ENCODE results near the gene SERTAD4. TPM values are rescaled to one million over a fixed set of nuclear protein-coding genes. Genes with fewer than 3 reads are reported as not detected.

The SERTAD4 gene
- total and polyA plus RNA-seq, 4 donors = 3.7 to 14.6 (median 4.4) TPM

DNA sequence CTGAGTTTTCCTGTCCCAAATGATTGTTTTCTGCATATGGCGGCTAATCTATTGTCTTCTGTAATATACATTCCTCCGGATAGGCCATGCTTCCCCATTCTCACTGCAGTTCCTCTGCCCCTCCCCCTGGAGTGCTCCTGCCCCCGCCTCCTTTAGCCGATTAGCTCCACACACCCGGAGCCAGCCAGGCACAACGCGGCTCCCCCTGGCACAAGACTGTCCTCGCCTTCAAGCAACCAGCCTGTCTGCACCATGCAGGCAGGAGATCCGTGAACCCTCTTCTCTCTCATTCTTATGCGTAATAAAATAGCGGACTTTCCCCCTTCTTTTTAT is 18.0 kb downstream of the SERTAD4 start:
- ATAC-seq (ENCODE audit: low FRiP score) = peak; percentile 42
- peak overlapping the region in 1 of 2 donors; percentile 58 for H3K4me3 ChIP-seq (ENCODE audit: low read length in 2 of 2)
- no peaks in the 10 kb centered on the region for H3K27me3 ChIP-seq (ENCODE audit: control insufficient read depth in 1 of 2, insufficient read depth in 2 of 2, low read length in 1 of 2)
- H3K27ac ChIP-seq (ENCODE audit: low read depth in 1 of 2, low read length in 2 of 2) = no peak overlapping the region
- no peaks in the 10 kb centered on the region for H3K9me3 ChIP-seq (ENCODE audit: control insufficient read depth, low read length)
- DNase-seq = peak; percentile 68 to 84
- no peaks in the 10 kb centered on the region for H3K4me1 ChIP-seq (ENCODE audit: control insufficient read depth in 1 of 2, insufficient read depth in 2 of 2, low read length in 2 of 2)
- H3K36me3 ChIP-seq (ENCODE audit: control insufficient read depth in 1 of 2, insufficient read depth in 2 of 2, low read length in 1 of 2) = no peaks in the 10 kb centered on the region
- intact Hi-C loops (cut with DNase I) = loop anchor here in 1 of 2 donors (5.0 kb wide), 1 partner anchor 42 kb away; no protein-coding TSS in a partner anchor
- 12 to 13% methylated on average over 11 of the region's 11 CpGs for WGBS, 2 donors

DNA sequence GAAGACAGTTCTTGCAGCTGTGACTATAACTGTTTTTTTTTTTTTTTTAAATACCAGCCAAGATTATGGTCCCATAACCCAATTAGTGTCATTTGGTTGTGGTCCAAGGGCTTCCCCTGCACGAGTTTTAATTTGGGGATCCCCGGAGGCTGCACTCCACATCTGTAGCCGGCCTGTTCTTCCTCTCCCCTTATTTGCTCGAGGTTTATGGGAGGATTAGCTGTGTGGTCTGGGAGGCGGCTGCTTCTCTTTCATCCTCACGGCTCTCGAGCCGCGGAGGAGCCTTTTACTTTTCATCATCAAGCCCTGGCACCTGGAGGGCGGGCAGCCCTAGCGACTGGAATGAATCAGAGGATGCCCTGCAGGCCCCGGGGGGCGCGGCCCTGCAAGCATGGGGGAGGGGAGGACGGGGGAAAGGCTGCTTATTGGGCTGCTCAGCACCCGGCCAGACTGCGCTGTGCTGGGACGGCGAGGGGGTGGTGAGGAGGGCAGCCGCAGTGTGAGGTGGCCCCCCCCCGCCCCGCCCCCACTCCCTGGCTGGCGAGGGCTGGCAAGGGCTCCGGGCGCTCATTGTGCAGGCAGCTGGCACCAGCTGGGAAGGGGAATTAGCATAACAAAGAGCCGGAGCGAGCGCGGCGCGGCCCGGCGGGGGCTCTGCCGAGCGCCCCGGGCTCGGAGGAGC is 18.5 kb downstream of the SERTAD4 start:
- Histone ChIP-seq H3K27me3 (ENCODE audit: control insufficient read depth in 1 of 2, insufficient read depth in 2 of 2, low read length in 1 of 2) (no peaks in the 10 kb centered on the region), H3K36me3 (ENCODE audit: control insufficient read depth in 1 of 2, insufficient read depth in 2 of 2, low read length in 1 of 2) (no peaks in the 10 kb centered on the region), H3K4me3 (ENCODE audit: low read length in 2 of 2) (peak overlapping the region; percentile 35 to 58), H3K4me1 (ENCODE audit: control insufficient read depth in 1 of 2, insufficient read depth in 2 of 2, low read length in 2 of 2) (no peaks in the 10 kb centered on the region), H3K27ac (ENCODE audit: low read depth in 1 of 2, low read length in 2 of 2) (no peak overlapping the region), H3K9me3 (ENCODE audit: control insufficient read depth, low read length) (no peaks in the 10 kb centered on the region)
- ATAC-seq (ENCODE audit: low FRiP score) (peak; percentile 58), DNase-seq (peak; percentile 81 to 83)
- intact Hi-C loops (cut with DNase I) = loop anchor here in 1 of 2 donors (5.0 kb wide), 1 partner anchor 41 kb away; no protein-coding TSS in a partner anchor
- WGBS, 2 donors = 0 to 1% methylated on average over 25 to 37 of the region's 37 CpGs

DNA sequence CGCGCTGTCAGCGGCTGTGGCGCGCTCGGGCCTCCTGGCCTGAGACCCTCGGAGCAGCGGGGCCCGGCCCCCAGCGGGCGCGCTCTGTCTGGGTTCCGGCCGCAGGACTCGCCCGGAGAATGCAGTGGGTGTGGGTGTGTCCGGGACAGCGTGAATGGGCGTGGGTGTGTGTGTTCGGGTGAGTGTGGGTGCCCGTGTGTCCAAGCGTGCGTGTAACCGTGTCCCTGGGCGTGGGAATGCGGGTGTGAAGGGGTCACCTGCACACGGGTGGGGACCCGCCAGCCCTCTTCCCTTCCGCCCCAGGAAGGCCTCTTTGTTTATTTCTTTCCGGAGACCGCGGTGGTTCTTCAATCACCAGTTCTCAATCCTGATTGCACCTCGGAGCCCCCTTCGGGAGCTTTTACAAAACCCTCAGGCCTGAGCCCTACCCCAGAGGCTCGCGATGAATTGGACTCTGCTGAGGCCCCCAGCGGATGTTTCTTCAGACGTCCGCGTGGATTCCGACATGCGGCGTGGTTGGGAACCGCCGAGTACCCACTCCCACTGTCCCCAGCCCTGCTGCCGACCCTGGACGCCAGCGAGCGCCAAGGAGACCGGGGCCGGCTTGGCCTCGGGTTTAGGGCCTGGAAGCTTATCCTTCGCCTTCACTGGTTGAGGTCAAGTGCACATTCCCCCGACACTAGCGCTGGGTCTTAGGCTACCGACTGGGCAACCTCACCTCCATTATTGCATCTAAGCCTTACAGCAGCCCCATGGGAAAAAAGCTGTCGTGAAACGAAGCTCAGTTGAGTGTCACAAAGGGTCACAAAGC is 19.3 kb downstream of the SERTAD4 start:
- no peaks in the 10 kb centered on the region for H3K36me3 ChIP-seq (ENCODE audit: control insufficient read depth in 1 of 2, insufficient read depth in 2 of 2, low read length in 1 of 2)
- H3K9me3 ChIP-seq (ENCODE audit: control insufficient read depth, low read length) = no peaks in the 10 kb centered on the region
- intact Hi-C loops (cut with DNase I) = loop anchor here in 1 of 2 donors (5.0 kb wide), 1 partner anchor 40 kb away; no protein-coding TSS in a partner anchor
- WGBS, 2 donors = 36 to 39% methylated on average over 58 of the region's 58 CpGs
- H3K27ac ChIP-seq (ENCODE audit: low read depth in 1 of 2, low read length in 2 of 2) = no peak overlapping the region
- DNase-seq (peak in 1 of 2 donors; percentile 78), ATAC-seq (ENCODE audit: low FRiP score) (peak; percentile 33)
- peak overlapping the region; percentile 35 to 58 for H3K4me3 ChIP-seq (ENCODE audit: low read length in 2 of 2)
- no peaks in the 10 kb centered on the region for H3K4me1 ChIP-seq (ENCODE audit: control insufficient read depth in 1 of 2, insufficient read depth in 2 of 2, low read length in 2 of 2)
- H3K27me3 ChIP-seq (ENCODE audit: control insufficient read depth in 1 of 2, insufficient read depth in 2 of 2, low read length in 1 of 2) = no peaks in the 10 kb centered on the region

DNA sequence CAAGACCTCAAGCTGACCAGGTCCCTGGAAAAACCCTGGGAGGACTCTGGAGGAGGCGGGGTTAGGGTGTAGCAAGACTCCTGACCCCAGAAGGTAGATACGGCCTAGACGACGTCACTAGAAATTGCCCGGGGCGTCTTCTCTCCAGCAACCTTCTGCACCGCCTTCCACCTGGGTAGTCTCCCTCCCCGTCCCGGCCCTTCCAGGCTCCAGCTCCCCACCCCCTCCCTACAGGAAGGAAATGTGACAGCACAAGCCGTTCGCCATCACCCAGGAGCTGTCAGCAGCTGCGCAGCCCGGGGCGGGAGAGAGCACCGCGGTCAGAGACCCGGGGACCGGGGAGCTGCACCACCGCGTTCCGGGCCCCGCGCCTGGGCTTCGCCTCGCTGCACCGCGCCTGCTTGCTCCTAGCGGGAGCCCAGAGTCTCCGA is 20.0 kb downstream of the SERTAD4 start:
- intact Hi-C loops (cut with DNase I) = loop anchor here in 1 of 2 donors (5.0 kb wide), 1 partner anchor 40 kb away; no protein-coding TSS in a partner anchor
- no peak for DNase-seq
- Histone ChIP-seq H3K4me3 (ENCODE audit: low read length in 2 of 2) (no peak overlapping the region), H3K36me3 (ENCODE audit: control insufficient read depth in 1 of 2, insufficient read depth in 2 of 2, low read length in 1 of 2) (no peaks in the 10 kb centered on the region), H3K27me3 (ENCODE audit: control insufficient read depth in 1 of 2, insufficient read depth in 2 of 2, low read length in 1 of 2) (no peaks in the 10 kb centered on the region), H3K27ac (ENCODE audit: low read depth in 1 of 2, low read length in 2 of 2) (no peak overlapping the region), H3K9me3 (ENCODE audit: control insufficient read depth, low read length) (no peaks in the 10 kb centered on the region), H3K4me1 (ENCODE audit: control insufficient read depth in 1 of 2, insufficient read depth in 2 of 2, low read length in 2 of 2) (no peaks in the 10 kb centered on the region)
- ATAC-seq (ENCODE audit: low FRiP score) = no peak
- WGBS, 2 donors = 92 to 93% methylated on average over 29 of the region's 29 CpGs

DNA sequence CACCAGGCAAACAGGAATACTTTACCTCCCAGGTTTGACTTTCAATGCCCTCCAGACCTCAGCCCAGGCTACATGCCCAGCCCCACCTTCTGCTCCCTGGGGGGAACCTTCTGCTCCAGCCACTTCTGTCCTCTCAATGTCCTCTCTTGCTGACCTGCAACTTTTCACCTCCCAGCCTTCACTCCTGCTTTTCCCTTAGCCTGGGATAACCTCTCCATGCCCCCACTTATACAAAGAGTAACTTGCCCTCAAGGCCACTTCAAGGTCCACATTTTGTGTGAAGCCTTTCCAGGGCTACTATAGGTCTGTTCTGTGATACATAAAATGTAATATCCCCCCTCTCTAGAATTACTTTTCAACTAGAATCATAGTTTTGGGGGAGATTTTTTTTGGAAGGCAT is 21.7 kb downstream of the SERTAD4 start:
- no peaks in the 10 kb centered on the region for H3K9me3 ChIP-seq (ENCODE audit: control insufficient read depth, low read length)
- DNase-seq (no peak), ATAC-seq (ENCODE audit: low FRiP score) (no peak)
- H3K27me3 ChIP-seq (ENCODE audit: control insufficient read depth in 1 of 2, insufficient read depth in 2 of 2, low read length in 1 of 2) = no peaks in the 10 kb centered on the region
- no peak overlapping the region for H3K27ac ChIP-seq (ENCODE audit: low read depth in 1 of 2, low read length in 2 of 2)
- H3K36me3 ChIP-seq (ENCODE audit: control insufficient read depth in 1 of 2, insufficient read depth in 2 of 2, low read length in 1 of 2) = no peaks in the 10 kb centered on the region
- H3K4me3 ChIP-seq (ENCODE audit: low read length in 2 of 2) = no peak overlapping the region
- intact Hi-C loops (cut with DNase I) = loop anchor here in 1 of 2 donors (5.0 kb wide), 1 partner anchor 38 kb away; no protein-coding TSS in a partner anchor
- peaks cover 0 to 3% of the 10 kb centered on the region in 2 donors for H3K4me1 ChIP-seq (ENCODE audit: control insufficient read depth in 1 of 2, insufficient read depth in 2 of 2, low read length in 2 of 2)

DNA sequence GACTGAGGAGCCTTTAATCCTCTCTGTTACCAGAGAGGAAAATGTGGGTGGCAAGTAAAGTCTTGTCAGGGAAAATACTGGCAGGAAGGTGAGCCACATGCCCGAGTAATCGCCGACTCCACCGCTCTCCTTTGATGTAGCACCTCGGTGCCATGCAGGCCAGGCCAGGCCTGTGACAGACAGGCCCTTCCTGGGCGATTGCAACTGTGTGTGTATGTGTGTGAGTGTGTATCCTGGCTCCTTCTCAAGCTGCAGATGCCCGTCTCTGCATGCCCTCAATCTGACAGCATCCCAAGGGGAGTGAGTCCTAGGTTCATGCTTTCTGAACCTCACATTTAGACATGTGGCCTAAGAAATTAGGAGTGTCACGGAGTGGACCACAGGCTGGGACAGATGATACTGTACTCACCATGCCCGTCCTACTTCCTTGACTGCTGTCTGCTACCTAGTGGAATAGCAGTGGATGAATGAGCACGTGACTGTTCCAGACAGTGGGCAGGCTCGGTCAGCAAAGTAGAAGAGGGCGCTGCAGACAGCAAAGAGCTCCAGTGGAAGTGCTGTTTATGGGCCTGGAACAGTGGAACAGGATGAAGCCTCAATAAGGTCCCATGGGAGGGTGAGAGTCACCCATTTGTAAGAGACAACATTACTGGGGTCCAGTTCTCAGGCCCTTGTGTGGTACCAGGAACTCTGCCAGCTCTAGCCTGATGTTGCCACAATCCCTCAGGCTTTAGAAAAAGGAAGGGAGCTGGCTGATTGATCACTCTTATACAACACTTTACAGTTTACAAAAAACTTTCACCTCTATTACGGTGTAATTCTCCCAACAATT is 25.3 kb downstream of the SERTAD4 start:
- DNase-seq (no peak), ATAC-seq (ENCODE audit: low FRiP score) (peak; percentile 36)
- H3K36me3 ChIP-seq (ENCODE audit: control insufficient read depth in 1 of 2, insufficient read depth in 2 of 2, low read length in 1 of 2) = no peaks in the 10 kb centered on the region
- no peaks in the 10 kb centered on the region for H3K9me3 ChIP-seq (ENCODE audit: control insufficient read depth, low read length)
- H3K27me3 ChIP-seq (ENCODE audit: control insufficient read depth in 1 of 2, insufficient read depth in 2 of 2, low read length in 1 of 2) = no peaks in the 10 kb centered on the region
- H3K4me3 ChIP-seq (ENCODE audit: low read length in 2 of 2) = no peak overlapping the region
- H3K4me1 ChIP-seq (ENCODE audit: control insufficient read depth in 1 of 2, insufficient read depth in 2 of 2, low read length in 2 of 2) = peaks cover 0 to 3% of the 10 kb centered on the region in 2 donors
- H3K27ac ChIP-seq (ENCODE audit: low read depth in 1 of 2, low read length in 2 of 2) = peak overlapping the region; percentile 6 to 23
- intact Hi-C loops (cut with DNase I) = no loop called here
- 27 to 31% methylated on average over 13 of the region's 13 CpGs for WGBS, 2 donors

DNA sequence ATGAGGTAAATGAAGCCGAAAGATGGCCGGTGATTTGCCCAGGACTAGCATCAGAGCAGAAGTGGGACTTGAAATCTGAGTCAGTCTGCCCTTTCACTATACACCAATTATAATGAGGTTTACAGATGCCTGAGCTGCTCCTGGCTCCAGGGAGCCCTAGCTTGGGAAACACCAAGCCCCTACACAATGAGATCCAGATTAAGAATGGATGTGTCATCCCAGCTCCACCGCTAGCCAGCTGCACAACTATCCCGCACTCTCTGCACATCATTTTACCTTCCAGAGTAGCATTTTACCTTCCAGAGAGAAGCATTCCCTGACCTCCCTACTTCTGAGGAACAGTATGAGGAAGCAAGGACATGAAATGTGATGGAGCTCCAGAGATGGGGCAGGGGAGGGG is 27.0 kb downstream of the SERTAD4 start:
- Histone ChIP-seq H3K4me3 (ENCODE audit: low read length in 2 of 2) (no peak overlapping the region), H3K4me1 (ENCODE audit: control insufficient read depth in 1 of 2, insufficient read depth in 2 of 2, low read length in 2 of 2) (peaks cover 0 to 4% of the 10 kb centered on the region in 2 donors), H3K27ac (ENCODE audit: low read depth in 1 of 2, low read length in 2 of 2) (no peak overlapping the region), H3K36me3 (ENCODE audit: control insufficient read depth in 1 of 2, insufficient read depth in 2 of 2, low read length in 1 of 2) (no peaks in the 10 kb centered on the region), H3K9me3 (ENCODE audit: control insufficient read depth, low read length) (no peaks in the 10 kb centered on the region), H3K27me3 (ENCODE audit: control insufficient read depth in 1 of 2, insufficient read depth in 2 of 2, low read length in 1 of 2) (no peaks in the 10 kb centered on the region)
- DNase-seq (no peak), ATAC-seq (ENCODE audit: low FRiP score) (no peak)
- intact Hi-C loops (cut with DNase I) = no loop called here
- 87 to 100% methylated on average over 4 of the region's 4 CpGs for WGBS, 2 donors

DNA sequence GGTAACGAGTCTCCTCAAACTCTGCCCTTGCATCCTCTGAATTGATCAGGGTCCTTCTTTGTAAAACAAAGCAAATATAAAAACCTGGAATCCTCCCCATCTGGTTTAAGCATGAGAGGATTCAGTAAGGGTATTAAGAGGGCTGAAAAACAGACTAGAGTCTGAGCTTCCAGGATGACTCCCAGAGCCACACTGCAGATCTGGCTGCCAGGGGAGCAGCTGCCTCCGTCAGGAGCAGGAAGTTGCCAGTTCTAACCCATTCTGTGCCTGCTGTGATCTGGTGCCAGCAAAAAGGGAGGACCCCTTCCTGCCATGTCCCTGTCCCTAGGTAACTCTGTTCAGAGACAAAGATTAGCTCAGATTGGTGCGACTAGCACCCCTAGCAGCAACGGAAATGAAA is 27.5 kb downstream of the SERTAD4 start:
- no peak overlapping the region for H3K27ac ChIP-seq (ENCODE audit: low read depth in 1 of 2, low read length in 2 of 2)

More for the DNA sequence above, 27.5 kb downstream of the SERTAD4 start:
- no peaks in the 10 kb centered on the region for H3K27me3 ChIP-seq (ENCODE audit: control insufficient read depth in 1 of 2, insufficient read depth in 2 of 2, low read length in 1 of 2)
- no peaks in the 10 kb centered on the region for H3K9me3 ChIP-seq (ENCODE audit: control insufficient read depth, low read length)
- DNase-seq (no peak), ATAC-seq (ENCODE audit: low FRiP score) (no peak)
- intact Hi-C loops (cut with DNase I) = no loop called here
- WGBS, 2 donors = 66 to 69% methylated on average over 4 of the region's 4 CpGs
- H3K4me3 ChIP-seq (ENCODE audit: low read length in 2 of 2) = no peak overlapping the region
- no peaks in the 10 kb centered on the region for H3K36me3 ChIP-seq (ENCODE audit: control insufficient read depth in 1 of 2, insufficient read depth in 2 of 2, low read length in 1 of 2)
- H3K4me1 ChIP-seq (ENCODE audit: control insufficient read depth in 1 of 2, insufficient read depth in 2 of 2, low read length in 2 of 2) = peaks cover 0 to 4% of the 10 kb centered on the region in 2 donors

Data from aorta (tissue), 5 donors.